Parathyroid adenoma (tissue), 2 donors: ENCODE results near the gene DHRS7C.

Experiments used
- H2AFZ ChIP-seq: fragments of 300-600 bp; sonication (generic); one replicate; pipeline ENCODE4 v1.7.0; 2017; ENCODE audit warnings: antibody characterized with exemption, mild to moderate bottlenecking
- H3K27ac ChIP-seq: fragments of 300-600 bp; sonication (generic); one replicate; pipeline ENCODE4 v1.7.0; 2017
- H3K27me3 ChIP-seq: fragments of 300-600 bp; sonication (generic); one replicate; pipeline ENCODE4 v1.7.0; 2017; ENCODE audit warnings: low read length; ENCODE audit not compliant: control insufficient read depth, insufficient read depth
- H3K36me3 ChIP-seq: fragments of 300-600 bp; sonication (generic); one replicate; pipeline ENCODE4 v1.7.0; 2017; ENCODE audit warnings: low read length; ENCODE audit not compliant: control insufficient read depth, insufficient read depth
- H3K4me1 ChIP-seq: fragments of 300-600 bp; sonication (generic); one replicate; pipeline ENCODE4 v1.7.0; 2017; ENCODE audit warnings: control low read depth
- H3K4me2 ChIP-seq: fragments of 300-600 bp; sonication (generic); one replicate; pipeline ENCODE4 v1.7.0; 2017; ENCODE audit warnings: low read length
- H3K4me3 ChIP-seq: fragments of 300-600 bp; sonication (generic); one replicate; pipeline ENCODE4 v1.7.0; 2017; ENCODE audit warnings: low read depth, low read length
- H3K79me2 ChIP-seq: fragments of 300-600 bp; sonication (generic); one replicate; pipeline ENCODE4 v1.7.0; 2017; ENCODE audit warnings: control low read depth
- H3K9ac ChIP-seq: fragments of 300-600 bp; sonication (generic); one replicate; pipeline ENCODE4 v1.7.0; 2017; ENCODE audit warnings: mild to moderate bottlenecking
- H3K9me3 ChIP-seq: fragments of 300-600 bp; sonication (generic); one replicate; pipeline ENCODE4 v1.7.0; 2017; ENCODE audit warnings: low read length; ENCODE audit not compliant: control insufficient read depth
- TF ChIP-seq, protein P1 (sequence below): fragments of 300-600 bp; sonication (generic); IDR thresholded peaks from one replicate; pipeline ENCODE4 v1.7.0; 2017; ENCODE audit warnings: antibody characterized with exemption, mild to moderate bottlenecking
- donor health status: primary hyperparathyroidism.

Gene DHRS7C

DNA sequence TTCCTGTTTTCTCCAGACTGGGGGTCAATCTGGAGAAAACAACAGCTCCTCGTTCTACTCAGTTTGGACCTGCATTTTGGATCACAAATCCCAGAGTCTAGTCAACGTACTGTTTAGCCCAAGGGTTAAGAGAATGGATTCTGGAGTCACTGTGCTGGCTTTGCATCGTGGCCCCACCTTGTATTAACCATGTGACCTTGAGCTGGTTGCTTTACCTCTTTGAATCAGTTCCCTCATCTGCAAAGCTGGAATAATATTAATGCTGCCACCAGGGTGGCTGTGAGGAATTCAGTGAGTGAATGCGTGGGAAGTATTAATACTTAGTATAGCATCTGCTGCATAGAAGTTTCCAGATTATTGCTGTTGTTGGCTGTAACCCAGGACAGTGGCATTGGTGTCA, 11.3 kb upstream of the DHRS7C start:
- Histone ChIP-seq H3K4me1 (no peaks in the 10 kb centered on the region), H3K9ac (no peak overlapping the region), H3K4me3 (no peak overlapping the region), H3K4me2 (no peak overlapping the region), H2AFZ (no peak overlapping the region), H3K79me2 (no peaks in the 10 kb centered on the region), H3K27me3 (no peaks in the 10 kb centered on the region), H3K9me3 (no peaks in the 10 kb centered on the region), H3K36me3 (no peaks in the 10 kb centered on the region), H3K27ac (no peak overlapping the region)
- TF ChIP-seq, protein P1, sequence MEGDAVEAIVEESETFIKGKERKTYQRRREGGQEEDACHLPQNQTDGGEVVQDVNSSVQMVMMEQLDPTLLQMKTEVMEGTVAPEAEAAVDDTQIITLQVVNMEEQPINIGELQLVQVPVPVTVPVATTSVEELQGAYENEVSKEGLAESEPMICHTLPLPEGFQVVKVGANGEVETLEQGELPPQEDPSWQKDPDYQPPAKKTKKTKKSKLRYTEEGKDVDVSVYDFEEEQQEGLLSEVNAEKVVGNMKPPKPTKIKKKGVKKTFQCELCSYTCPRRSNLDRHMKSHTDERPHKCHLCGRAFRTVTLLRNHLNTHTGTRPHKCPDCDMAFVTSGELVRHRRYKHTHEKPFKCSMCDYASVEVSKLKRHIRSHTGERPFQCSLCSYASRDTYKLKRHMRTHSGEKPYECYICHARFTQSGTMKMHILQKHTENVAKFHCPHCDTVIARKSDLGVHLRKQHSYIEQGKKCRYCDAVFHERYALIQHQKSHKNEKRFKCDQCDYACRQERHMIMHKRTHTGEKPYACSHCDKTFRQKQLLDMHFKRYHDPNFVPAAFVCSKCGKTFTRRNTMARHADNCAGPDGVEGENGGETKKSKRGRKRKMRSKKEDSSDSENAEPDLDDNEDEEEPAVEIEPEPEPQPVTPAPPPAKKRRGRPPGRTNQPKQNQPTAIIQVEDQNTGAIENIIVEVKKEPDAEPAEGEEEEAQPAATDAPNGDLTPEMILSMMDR, result no peak

DNA sequence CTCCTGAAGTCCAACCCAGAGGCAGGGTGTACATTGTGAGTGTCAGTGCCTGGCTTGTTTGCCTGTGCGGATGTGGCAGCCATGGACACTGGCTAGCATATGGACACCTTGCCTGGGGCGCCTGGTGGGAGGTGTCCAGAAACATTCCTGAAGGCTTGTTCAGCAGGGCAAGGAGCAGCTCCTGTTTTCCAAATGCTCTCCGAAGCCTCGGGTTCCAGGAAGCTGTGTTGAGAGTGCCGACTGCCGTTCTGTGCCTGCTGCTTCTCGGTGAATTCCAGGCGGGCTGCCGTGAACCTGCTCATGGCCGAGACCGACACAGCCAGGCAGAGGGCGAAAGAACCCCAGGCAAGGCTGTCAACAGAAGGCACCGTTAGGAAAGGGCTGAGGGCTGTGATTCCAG, 10.9 kb upstream of the DHRS7C start:
- H3K4me3 ChIP-seq, result no peak overlapping the region
- no peak overlapping the region for H3K9ac ChIP-seq
- no peaks in the 10 kb centered on the region for H3K79me2 ChIP-seq
- no peak overlapping the region for H3K27ac ChIP-seq
- no peaks in the 10 kb centered on the region for H3K9me3 ChIP-seq
- H2AFZ ChIP-seq, result no peak overlapping the region
- H3K36me3 ChIP-seq, result no peaks in the 10 kb centered on the region
- H3K4me1 ChIP-seq, result no peaks in the 10 kb centered on the region
- no peak overlapping the region for H3K4me2 ChIP-seq
- TF ChIP-seq, protein P1, result no peak
- no peaks in the 10 kb centered on the region for H3K27me3 ChIP-seq

DNA sequence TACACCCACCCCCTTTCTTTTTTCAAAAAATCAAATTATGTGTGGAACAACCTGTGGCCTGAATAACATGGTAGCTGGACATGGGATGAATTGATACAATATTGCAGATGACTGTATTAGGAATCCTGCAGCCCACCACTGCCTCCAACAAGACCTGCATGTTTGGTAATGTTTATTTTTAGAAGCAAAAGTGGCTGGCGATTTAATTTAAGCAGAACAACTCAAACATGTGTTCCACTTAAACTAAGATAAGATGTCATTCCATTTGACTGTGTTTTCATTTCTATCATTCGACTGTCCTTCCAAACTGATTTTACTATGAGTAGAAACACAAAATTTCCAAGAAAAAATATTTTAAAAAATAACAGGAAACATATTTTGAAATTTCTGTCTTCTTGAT, 10.1 kb upstream of the DHRS7C start:
- H3K27ac ChIP-seq, result no peak overlapping the region
- no peaks in the 10 kb centered on the region for H3K79me2 ChIP-seq
- H3K4me3 ChIP-seq, result no peak overlapping the region
- TF ChIP-seq, protein P1, result no peak
- H3K4me2 ChIP-seq, result no peak overlapping the region
- H3K9me3 ChIP-seq, result no peaks in the 10 kb centered on the region
- H3K27me3 ChIP-seq, result no peaks in the 10 kb centered on the region
- H3K36me3 ChIP-seq, result no peaks in the 10 kb centered on the region
- H3K9ac ChIP-seq, result no peak overlapping the region
- no peaks in the 10 kb centered on the region for H3K4me1 ChIP-seq
- H2AFZ ChIP-seq, result no peak overlapping the region

DNA sequence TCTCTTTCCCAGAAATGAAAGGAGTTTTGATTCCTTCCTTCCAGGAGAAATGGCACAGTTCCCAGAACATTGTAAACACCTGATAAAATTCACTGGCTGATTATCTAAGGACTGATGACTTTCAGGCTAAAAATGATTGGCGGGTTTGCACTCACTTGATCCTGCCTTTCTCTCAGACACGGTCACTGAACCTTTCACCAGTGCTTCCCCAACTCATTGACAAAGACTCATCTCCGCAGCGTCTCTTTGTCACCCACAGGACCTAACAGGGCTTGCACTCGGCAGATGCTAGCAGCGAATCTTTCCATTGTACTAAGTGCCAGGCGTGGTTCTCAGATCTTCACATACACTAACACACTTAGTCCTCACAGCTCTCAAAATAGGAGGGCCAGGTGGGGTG, 7.3 kb upstream of the DHRS7C start:
- no peaks in the 10 kb centered on the region for H3K27me3 ChIP-seq
- no peaks in the 10 kb centered on the region for H3K79me2 ChIP-seq
- H3K4me1 ChIP-seq, result no peaks in the 10 kb centered on the region
- H3K4me3 ChIP-seq, result no peak overlapping the region
- H3K4me2 ChIP-seq, result no peak overlapping the region
- H3K27ac ChIP-seq, result no peak overlapping the region
- H3K36me3 ChIP-seq, result no peaks in the 10 kb centered on the region
- H3K9me3 ChIP-seq, result no peaks in the 10 kb centered on the region
- no peak overlapping the region for H2AFZ ChIP-seq
- H3K9ac ChIP-seq, result no peak overlapping the region
- TF ChIP-seq, protein P1, result no peak

DNA sequence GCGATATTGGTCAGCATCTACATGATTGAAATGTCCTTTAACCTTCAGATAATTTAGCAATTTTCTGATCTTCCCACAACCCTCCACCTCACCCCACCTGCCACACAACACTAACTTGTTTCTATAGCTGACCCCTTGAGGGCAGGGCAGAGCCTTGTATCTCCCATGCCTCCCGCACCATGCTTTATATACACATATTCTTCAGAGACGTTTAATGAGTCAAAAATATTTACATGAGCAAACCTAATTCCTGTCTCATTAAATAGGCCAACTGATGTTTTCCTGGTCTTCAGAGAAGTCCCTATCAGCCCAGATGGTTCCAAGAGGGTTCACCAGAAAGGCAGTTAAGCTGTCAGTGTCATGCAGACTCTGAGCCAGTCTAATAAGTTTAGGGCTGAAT, 6.6 kb upstream of the DHRS7C start:
- Histone ChIP-seq H3K4me2 (no peak overlapping the region), H3K4me1 (no peaks in the 10 kb centered on the region), H3K9ac (no peak overlapping the region), H3K36me3 (no peaks in the 10 kb centered on the region), H3K9me3 (no peaks in the 10 kb centered on the region), H3K27ac (no peak overlapping the region), H3K4me3 (no peak overlapping the region), H3K27me3 (no peaks in the 10 kb centered on the region), H3K79me2 (no peaks in the 10 kb centered on the region), H2AFZ (no peak overlapping the region)
- TF ChIP-seq, protein P1, result no peak
